ENCODE results near the gene CAPZB.

- TF ChIP-seq, protein P1, sequence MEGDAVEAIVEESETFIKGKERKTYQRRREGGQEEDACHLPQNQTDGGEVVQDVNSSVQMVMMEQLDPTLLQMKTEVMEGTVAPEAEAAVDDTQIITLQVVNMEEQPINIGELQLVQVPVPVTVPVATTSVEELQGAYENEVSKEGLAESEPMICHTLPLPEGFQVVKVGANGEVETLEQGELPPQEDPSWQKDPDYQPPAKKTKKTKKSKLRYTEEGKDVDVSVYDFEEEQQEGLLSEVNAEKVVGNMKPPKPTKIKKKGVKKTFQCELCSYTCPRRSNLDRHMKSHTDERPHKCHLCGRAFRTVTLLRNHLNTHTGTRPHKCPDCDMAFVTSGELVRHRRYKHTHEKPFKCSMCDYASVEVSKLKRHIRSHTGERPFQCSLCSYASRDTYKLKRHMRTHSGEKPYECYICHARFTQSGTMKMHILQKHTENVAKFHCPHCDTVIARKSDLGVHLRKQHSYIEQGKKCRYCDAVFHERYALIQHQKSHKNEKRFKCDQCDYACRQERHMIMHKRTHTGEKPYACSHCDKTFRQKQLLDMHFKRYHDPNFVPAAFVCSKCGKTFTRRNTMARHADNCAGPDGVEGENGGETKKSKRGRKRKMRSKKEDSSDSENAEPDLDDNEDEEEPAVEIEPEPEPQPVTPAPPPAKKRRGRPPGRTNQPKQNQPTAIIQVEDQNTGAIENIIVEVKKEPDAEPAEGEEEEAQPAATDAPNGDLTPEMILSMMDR (IDR thresholded peaks at IDR 0.05), result no peak
- no peak for TF ChIP-seq POLR2AphosphoS5 (IDR thresholded peaks at IDR 0.05)
- TF ChIP-seq POLR2A (IDR thresholded peaks at IDR 0.05), result no peak
Measured at GRCh38 chr1:19483261-19483660, 2.1 kb downstream of the CAPZB start.

All from transverse colon (tissue), 4 donors.